Mucosa of rectum (tissue), 2 donors: ENCODE data around the gene SMDT1.
"Not testable (repeated sequence)": the region's sequence is repeated elsewhere in the genome, so short reads cannot be mapped to it uniquely, and the experiment has no call there.

Source experiments
- H3K27ac ChIP-seq, 2 donors: one replicate each; pipeline ENCODE4 v1.7.0; 2013; ENCODE audit warnings: inconsistent platforms in 2 of 2, low read depth in 2 of 2, low read length in 2 of 2
- H3K27me3 ChIP-seq, 2 donors: one replicate each; pipeline ENCODE4 v1.7.0; 2013; ENCODE audit warnings: low read length in 2 of 2; ENCODE audit not compliant: control insufficient read depth in 2 of 2, insufficient read depth in 2 of 2
- H3K36me3 ChIP-seq, 2 donors: one replicate each; pipeline ENCODE4 v1.7.0; 2013; ENCODE audit warnings: low read length in 2 of 2; ENCODE audit not compliant: control insufficient read depth in 2 of 2, insufficient read depth in 2 of 2
- H3K4me1 ChIP-seq, 2 donors: one replicate each; pipeline ENCODE4 v1.7.0; 2013; ENCODE audit warnings: low read length in 2 of 2, mild to moderate bottlenecking in 1 of 2; ENCODE audit not compliant: control insufficient read depth in 2 of 2, insufficient read depth in 2 of 2
- H3K4me3 ChIP-seq, 2 donors: one replicate each; pipeline ENCODE4 v1.7.0; 2013; ENCODE audit warnings: low read length in 2 of 2
- H3K9ac ChIP-seq, 2 donors: one replicate each; pipeline ENCODE4 v1.7.0; 2013; ENCODE audit warnings: low read length in 2 of 2, low read depth in 1 of 2, mild to moderate bottlenecking in 1 of 2
- H3K9me3 ChIP-seq, 2 donors: one replicate each; pipeline ENCODE4 v1.7.0; 2013; ENCODE audit warnings: low read length in 2 of 2; ENCODE audit not compliant: control insufficient read depth in 2 of 2
- donor health status: healthy.
- donor health status: Normal muscosa, but diverticular disease.

SMDT1 gene

GRCh38 chr22:42070517-42071422 lies 8.7 kb upstream of the SMDT1 start, which contains the start of gene NAGA:
TSS of gene NAGA (minus strand) at chr22:42070812. CDS start at chr22:42070297, 515 bp downstream.
- peak within 1 kb of the TSS; percentile 73 to 86 for H3K9ac ChIP-seq
- no peaks in the 10 kb centered on the region for H3K9me3 ChIP-seq
- peaks cover 27 to 30% of the 10 kb centered on the region in 2 donors for H3K4me1 ChIP-seq
- H3K4me3 ChIP-seq: peak within 1 kb of the TSS; percentile 73 to 90
- peak within 1 kb of the TSS; percentile 91 to 95 for H3K27ac ChIP-seq
- peaks cover 15 to 17% of the 10 kb centered on the region in 2 donors for H3K36me3 ChIP-seq
- no peaks in the 10 kb centered on the region for H3K27me3 ChIP-seq

DNA sequence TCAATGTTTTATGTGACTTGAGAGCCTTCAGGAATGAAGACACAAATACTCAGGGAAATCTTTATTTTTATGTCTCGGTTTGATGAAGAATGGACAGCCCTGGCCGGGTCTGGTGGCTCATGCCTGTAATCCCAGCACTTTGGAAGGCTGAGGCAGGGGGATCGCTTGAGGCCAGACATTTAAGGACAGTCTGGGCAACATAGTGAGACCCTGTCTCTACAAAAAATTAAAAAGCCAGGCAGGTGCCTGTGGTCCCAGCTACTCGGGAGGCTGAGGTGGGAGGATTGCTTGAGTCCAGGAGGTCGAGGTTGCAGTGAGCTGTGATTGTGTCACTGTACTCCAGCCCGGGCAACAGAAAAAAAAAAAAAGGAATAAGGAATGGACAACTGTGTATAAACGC lies 8.0 kb upstream of the SMDT1 start:
- Histone ChIP-seq H3K27ac (peak overlapping the region; percentile 91 to 95), H3K36me3 (peaks cover 10 to 11% of the 10 kb centered on the region in 2 donors), H3K4me3 (peak overlapping the region; percentile 73 to 90)

DNA sequence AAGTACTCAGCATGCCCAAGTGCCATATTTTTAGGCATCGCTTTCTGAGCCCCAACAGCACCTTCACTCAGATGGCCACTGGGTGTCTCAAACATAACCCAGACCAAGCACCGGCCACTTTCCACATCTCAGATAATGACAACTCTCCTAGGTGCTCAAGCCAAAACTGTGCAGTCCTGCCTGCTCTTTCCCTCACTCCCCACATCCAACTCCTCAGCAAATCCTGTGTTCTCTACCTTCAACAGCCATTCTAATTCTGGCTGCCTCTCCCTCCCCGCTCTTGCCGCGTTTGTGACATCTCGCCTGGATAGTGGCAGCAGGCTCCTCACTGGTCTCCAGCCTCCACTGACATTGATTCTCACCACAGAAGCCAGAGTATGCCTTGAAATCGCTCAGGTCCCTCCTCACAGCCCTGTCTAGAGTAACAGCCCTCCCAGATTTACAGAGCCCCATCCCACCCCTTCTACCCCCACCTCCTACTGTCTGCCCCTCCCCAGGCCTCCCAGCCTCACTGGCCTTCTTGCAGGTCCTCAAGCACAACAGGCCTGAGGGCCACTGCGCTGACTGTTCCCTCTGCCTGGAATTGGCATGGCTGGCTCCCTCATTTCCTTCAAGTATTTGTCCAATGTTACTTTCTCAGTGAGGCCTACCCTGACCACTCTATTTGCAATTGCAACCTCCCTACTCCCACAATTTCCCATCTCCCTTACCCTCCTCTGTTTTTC lies 6.7 kb upstream of the SMDT1 start:
- Histone ChIP-seq H3K9ac (no peak overlapping the region), H3K4me1 (peaks cover 27 to 30% of the 10 kb centered on the region in 2 donors), H3K27ac (no peak overlapping the region)

More for the DNA sequence above, 8.0 kb upstream of the SMDT1 start:
- not testable (repeated sequence) for H3K9me3 ChIP-seq, H3K27me3 ChIP-seq
- Histone ChIP-seq H3K9ac (peak overlapping the region; percentile 73 to 86), H3K4me1 (peaks cover 27 to 30% of the 10 kb centered on the region in 2 donors)

GRCh38 chr22:42073621-42074041 lies 5.9 kb upstream of the SMDT1 start:
- H3K27ac ChIP-seq: peak overlapping the region; percentile 84
- H3K4me1 ChIP-seq: peaks cover 34 to 35% of the 10 kb centered on the region in 2 donors
- peaks cover 6 to 7% of the 10 kb centered on the region in 2 donors for H3K36me3 ChIP-seq
- peak overlapping the region; percentile 74 to 85 for H3K4me3 ChIP-seq
- H3K9ac ChIP-seq: peak overlapping the region; percentile 80 to 95
- no peaks in the 10 kb centered on the region for H3K9me3 ChIP-seq
- no peaks in the 10 kb centered on the region for H3K27me3 ChIP-seq

More for the DNA sequence above, 6.7 kb upstream of the SMDT1 start:
- Histone ChIP-seq H3K4me3 (no peak overlapping the region), H3K36me3 (peaks cover 3 to 7% of the 10 kb centered on the region in 2 donors), H3K27me3 (no peaks in the 10 kb centered on the region), H3K9me3 (no peaks in the 10 kb centered on the region)

DNA sequence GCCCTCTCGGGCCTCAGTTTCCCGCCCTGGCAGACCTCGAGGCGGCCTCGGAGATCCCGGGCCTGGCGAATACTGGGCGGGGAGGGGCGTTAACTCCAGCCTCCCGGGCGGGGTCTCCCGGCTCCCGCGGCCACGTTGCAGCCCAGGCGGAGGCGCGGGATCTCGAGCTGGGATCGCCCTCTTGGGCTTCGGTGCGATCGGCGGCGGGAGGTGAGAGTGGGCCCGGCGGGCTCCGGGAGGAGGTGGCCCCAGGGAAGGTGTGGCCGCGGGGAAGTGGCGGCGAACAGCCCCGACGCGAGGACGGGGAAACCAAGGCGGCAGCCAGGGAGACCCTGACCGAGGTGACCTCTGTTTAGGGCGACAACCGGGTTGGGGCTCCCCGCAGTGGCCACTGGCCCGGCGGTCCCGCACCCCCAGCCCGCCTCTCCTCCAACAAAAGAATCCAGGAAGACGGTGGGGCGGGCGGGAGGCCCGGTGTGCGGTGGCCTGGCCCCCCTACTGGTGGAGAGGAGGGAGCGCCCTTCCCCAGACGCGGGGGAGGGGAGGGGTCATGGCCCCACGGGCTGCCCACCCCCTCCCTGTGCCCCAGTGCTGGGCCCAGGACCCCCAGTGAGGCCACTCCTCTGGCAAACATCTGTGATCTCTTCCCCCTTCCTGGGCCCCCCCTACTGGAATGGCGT lies 5.2 kb upstream of the SMDT1 start, which contains the start of gene PHETA2:
PHETA2 (plus strand) TSS at position 117 of the 680 bp plus-strand sequence. CDS start 3,046 bp downstream, outside the sequence.
- Histone ChIP-seq H3K4me1 (peaks cover 39 to 42% of the 10 kb centered on the region in 2 donors), H3K36me3 (peaks cover 6 to 7% of the 10 kb centered on the region in 2 donors), H3K9ac (peak within 1 kb of the TSS; percentile 80 to 95), H3K9me3 (no peaks in the 10 kb centered on the region), H3K27ac (peak within 1 kb of the TSS; percentile 84), H3K27me3 (no peaks in the 10 kb centered on the region), H3K4me3 (peak within 1 kb of the TSS; percentile 74 to 85)

- no peaks in the 10 kb centered on the region for H3K27me3 ChIP-seq
- peak overlapping the region; percentile 84 for H3K27ac ChIP-seq
- H3K36me3 ChIP-seq: peaks cover 6 to 7% of the 10 kb centered on the region in 2 donors
- H3K9ac ChIP-seq: peak overlapping the region; percentile 80 to 95
- H3K4me1 ChIP-seq: peaks cover 33 to 36% of the 10 kb centered on the region in 2 donors
- H3K4me3 ChIP-seq: peak overlapping the region; percentile 74 to 85
- H3K9me3 ChIP-seq: no peaks in the 10 kb centered on the region
These were observed 4.4 kb upstream of the SMDT1 start for GRCh38 chr22:42074846-42075676.

GRCh38 chr22:42076764-42077485 lies 2.6 kb upstream of the SMDT1 start:
- H3K27me3 ChIP-seq: no peaks in the 10 kb centered on the region
- H3K36me3 ChIP-seq: peaks cover 7 to 9% of the 10 kb centered on the region in 2 donors
- H3K9ac ChIP-seq: no peak overlapping the region
- H3K4me1 ChIP-seq: peaks cover 29 to 33% of the 10 kb centered on the region in 2 donors
- H3K27ac ChIP-seq: no peak overlapping the region
- H3K4me3 ChIP-seq: no peak overlapping the region
- no peaks in the 10 kb centered on the region for H3K9me3 ChIP-seq

GRCh38 chr22:42077486-42078125 lies 1.9 kb upstream of the SMDT1 start:
- H3K27ac ChIP-seq: peak overlapping the region in 1 of 2 donors; percentile 99
- peaks cover 10 to 14% of the 10 kb centered on the region in 2 donors for H3K36me3 ChIP-seq
- H3K4me1 ChIP-seq: peaks cover 29 to 33% of the 10 kb centered on the region in 2 donors
- peak overlapping the region in 1 of 2 donors; percentile 34 for H3K9ac ChIP-seq
- no peak overlapping the region for H3K4me3 ChIP-seq
- H3K9me3 ChIP-seq: no peaks in the 10 kb centered on the region
- no peaks in the 10 kb centered on the region for H3K27me3 ChIP-seq
